ENCODE data around the gene KRT1.

Gene KRT1

GRCh38 chr12:52634266-52635056, 45.7 kb downstream of the KRT1 start:
- DNase-seq (ENCODE audit: low read depth) = no peak

GRCh38 chr12:52633383-52633782, 46.8 kb downstream of the KRT1 start:
- DNase-seq (ENCODE audit: low read depth) = no peak

- no peak for DNase-seq (ENCODE audit: low read depth)
These were observed 47.6 kb downstream of the KRT1 start for GRCh38 chr12:52632656-52633055.

- DNase-seq (ENCODE audit: low read depth) = no peak
These were observed 48.3 kb downstream of the KRT1 start for GRCh38 chr12:52631676-52632459.

- no peak for DNase-seq (ENCODE audit: low read depth)
These were observed 48.9 kb downstream of the KRT1 start for GRCh38 chr12:52631264-52631663.

- DNase-seq (ENCODE audit: low read depth) = no peak
These were observed 49.5 kb downstream of the KRT1 start for GRCh38 chr12:52630599-52631200.

GRCh38 chr12:52630008-52630500, 50.2 kb downstream of the KRT1 start:
- DNase-seq (ENCODE audit: low read depth) = no peak

GRCh38 chr12:52629281-52630007, 50.8 kb downstream of the KRT1 start:
- DNase-seq (ENCODE audit: low read depth) = no peak

GRCh38 chr12:52628841-52629240, 51.4 kb downstream of the KRT1 start:
- DNase-seq (ENCODE audit: low read depth) = no peak

GRCh38 chr12:52628111-52628507, 52.1 kb downstream of the KRT1 start:
- no peak for DNase-seq (ENCODE audit: low read depth)

- DNase-seq (ENCODE audit: low read depth) = no peak
These were observed 52.7 kb downstream of the KRT1 start for GRCh38 chr12:52627395-52628110.

All from stimulated activated CD8-positive, alpha-beta memory T cell treated with anti-CD3 and anti-CD28 coated beads, Interleukin-12 subunit alpha, Interleukin-12 subunit beta, amount 100 ng/mL, for 4 hours (primary cell).